Endodermal cell (in vitro differentiated cells): Measurements from ENCODE around the gene MACO1. TPM values are rescaled to one million over a fixed set of nuclear protein-coding genes. Genes with fewer than 3 reads are reported as not detected.
"Not testable (repeated sequence)": the region's sequence is repeated elsewhere in the genome, so short reads cannot be mapped to it uniquely, and the experiment has no call there.

Experiments
- DNase-seq: peaks from one replicate; pipeline ENCODE4 v3.0.0-alpha.2; 2017
- H3K27ac ChIP-seq: 2 replicates; pipeline ENCODE4 v1.5.1; 2013; ENCODE audit warnings: mild to moderate bottlenecking, low read depth, low read length, moderate library complexity
- H3K27me3 ChIP-seq: 2 replicates; pipeline ENCODE4 v1.6.1; 2013; ENCODE audit warnings: mild to moderate bottlenecking, low read length, moderate library complexity; ENCODE audit not compliant: insufficient read depth, control insufficient read depth, poor library complexity, severe bottlenecking
- H3K36me3 ChIP-seq: 2 replicates; pipeline ENCODE4 v1.7.0; 2013; ENCODE audit warnings: mild to moderate bottlenecking, low read length, moderate library complexity; ENCODE audit not compliant: control insufficient read depth, insufficient read depth
- H3K4me1 ChIP-seq: one replicate; pipeline ENCODE4 v1.7.0; 2013; ENCODE audit warnings: low read length; ENCODE audit not compliant: control insufficient read depth, insufficient read depth
- H3K4me3 ChIP-seq: 2 replicates; pipeline ENCODE4 v1.5.1; 2013; ENCODE audit warnings: mild to moderate bottlenecking, low read length, moderate library complexity
- H3K9ac ChIP-seq: 2 replicates; pipeline ENCODE4 v1.6.1; 2013; ENCODE audit warnings: mild to moderate bottlenecking, low read length, moderate library complexity; ENCODE audit not compliant: poor library complexity, severe bottlenecking; ENCODE audit errors: extremely low read depth
- H3K9me3 ChIP-seq: 2 replicates; pipeline ENCODE4 v1.6.1; 2013; ENCODE audit warnings: mild to moderate bottlenecking, low read length, moderate library complexity; ENCODE audit not compliant: control insufficient read depth
- H3K27ac Mint-ChIP-seq: 2 replicates; pipeline ENCODE4 v1.8.0; 2020; ENCODE audit warnings: mixed read lengths
- H3K27me3 Mint-ChIP-seq: 2 replicates; pipeline ENCODE4 v1.8.0; 2021; ENCODE audit warnings: mild to moderate bottlenecking, mixed read lengths; ENCODE audit not compliant: insufficient read depth
- H3K36me3 Mint-ChIP-seq: 2 replicates; pipeline ENCODE4 v1.8.0; 2020; ENCODE audit warnings: low read depth, mixed read lengths
- H3K4me1 Mint-ChIP-seq: 2 replicates; pipeline ENCODE4 v1.8.0; 2020; ENCODE audit warnings: mixed read lengths
- H3K4me3 Mint-ChIP-seq: 2 replicates; pipeline ENCODE4 v1.8.0; 2020; ENCODE audit warnings: mild to moderate bottlenecking, moderate library complexity, mixed read lengths
- H3K9me3 Mint-ChIP-seq: 2 replicates; pipeline ENCODE4 v1.8.0; 2020; ENCODE audit warnings: mild to moderate bottlenecking, mixed read lengths
- WGBS, 2 experiments: methylation state at CpG; one replicate each; pipeline versions ENCODE4 v1.1.5 to v1.1.7; 2013; ENCODE audit warnings: missing lambda C conversion rate in 2 of 2, mixed read lengths in 1 of 2; ENCODE audit not compliant: insufficient coverage in 1 of 2, insufficient read length in 1 of 2; 5-methylcytosine and 5-hydroxymethylcytosine counted together
- total RNA-seq, 2 donors: library from RNA; stranded (reverse); fragmentation: NEBNext Ultra II Directional in 1 of 2; extraction: Animal tissue kit (Norgen Biotek cat#: 25700) in 1 of 2; gene quantifications; 2 replicates in 1 of 2; 3 replicates in 1 of 2; pipeline ENCODE4 v1.2.1, GENCODE V29; 2021
- TF ChIP-seq, protein P1 (sequence below): fragments of 200-600 bp; sonication (generic); conservative IDR thresholded peaks from 2 replicates; pipeline ENCODE4 v1.5.0; 2021; ENCODE audit warnings: antibody characterized with exemption, mild to moderate bottlenecking

Gene MACO1
- total RNA-seq, 2 donors from 2014 or later: 13.1 to 14.1 TPM

DNA sequence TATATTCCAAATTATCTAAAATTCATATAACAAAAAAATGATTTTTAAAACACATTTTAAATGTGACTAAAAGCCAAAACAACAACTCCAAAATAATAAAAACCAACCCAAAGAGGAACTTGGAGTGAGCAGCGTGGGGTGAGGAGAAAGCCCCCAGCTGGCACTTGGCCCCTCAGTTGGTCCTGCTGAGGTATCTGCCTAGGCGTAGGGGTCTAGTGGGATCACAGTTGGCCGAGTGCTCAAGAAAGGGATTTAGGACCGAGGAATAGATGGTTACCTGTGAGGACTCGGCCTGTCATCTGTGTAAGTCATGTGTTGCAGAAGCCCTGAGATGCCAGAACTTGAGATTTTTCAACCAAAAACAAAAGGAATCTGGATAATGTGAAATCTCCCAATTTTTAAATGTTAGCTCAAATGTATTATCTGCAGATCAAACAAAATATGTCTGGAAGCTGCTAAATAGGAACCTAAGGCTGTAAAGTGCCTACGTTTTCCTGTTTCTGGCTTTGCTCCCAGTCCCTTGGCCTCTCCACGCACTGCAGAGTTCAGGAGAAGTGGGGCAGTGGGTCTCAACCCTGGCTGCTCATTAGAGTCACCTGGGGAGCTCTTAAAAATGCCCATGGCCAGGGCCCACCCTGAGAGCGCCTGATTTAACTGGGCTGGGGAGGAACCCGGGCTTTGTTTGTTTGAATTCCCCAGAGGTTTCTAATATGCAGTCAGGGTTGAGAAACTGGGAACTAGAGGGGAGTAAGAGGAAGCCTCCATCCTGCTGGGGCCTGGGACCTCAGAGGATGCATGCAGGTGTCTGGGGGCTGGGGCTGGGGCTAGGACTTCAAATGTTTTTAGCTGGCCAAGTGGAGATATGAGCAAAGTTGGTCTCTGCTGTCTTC, 74.3 kb downstream of the MACO1 start:
- H3K9ac ChIP-seq: no peak overlapping the region
- 87 to 95% methylated on average over 8 to 9 of the region's 9 CpGs for WGBS, 2 experiments
- no peaks in the 10 kb centered on the region for H3K9me3 ChIP-seq
- peaks cover 11% of the 10 kb centered on the region for H3K36me3 ChIP-seq
- Mint-ChIP-seq H3K4me3 (no peak overlapping the region), H3K27ac (no peak overlapping the region), H3K9me3 (no peaks in the 10 kb centered on the region), H3K27me3 (no peaks in the 10 kb centered on the region), H3K36me3 (peaks cover 5% of the 10 kb centered on the region), H3K4me1 (peaks cover 20% of the 10 kb centered on the region)
- H3K27ac ChIP-seq: no peak overlapping the region
- H3K4me3 ChIP-seq: no peak overlapping the region
- TF ChIP-seq, protein P1, sequence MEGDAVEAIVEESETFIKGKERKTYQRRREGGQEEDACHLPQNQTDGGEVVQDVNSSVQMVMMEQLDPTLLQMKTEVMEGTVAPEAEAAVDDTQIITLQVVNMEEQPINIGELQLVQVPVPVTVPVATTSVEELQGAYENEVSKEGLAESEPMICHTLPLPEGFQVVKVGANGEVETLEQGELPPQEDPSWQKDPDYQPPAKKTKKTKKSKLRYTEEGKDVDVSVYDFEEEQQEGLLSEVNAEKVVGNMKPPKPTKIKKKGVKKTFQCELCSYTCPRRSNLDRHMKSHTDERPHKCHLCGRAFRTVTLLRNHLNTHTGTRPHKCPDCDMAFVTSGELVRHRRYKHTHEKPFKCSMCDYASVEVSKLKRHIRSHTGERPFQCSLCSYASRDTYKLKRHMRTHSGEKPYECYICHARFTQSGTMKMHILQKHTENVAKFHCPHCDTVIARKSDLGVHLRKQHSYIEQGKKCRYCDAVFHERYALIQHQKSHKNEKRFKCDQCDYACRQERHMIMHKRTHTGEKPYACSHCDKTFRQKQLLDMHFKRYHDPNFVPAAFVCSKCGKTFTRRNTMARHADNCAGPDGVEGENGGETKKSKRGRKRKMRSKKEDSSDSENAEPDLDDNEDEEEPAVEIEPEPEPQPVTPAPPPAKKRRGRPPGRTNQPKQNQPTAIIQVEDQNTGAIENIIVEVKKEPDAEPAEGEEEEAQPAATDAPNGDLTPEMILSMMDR: no peak
- H3K27me3 ChIP-seq: no peaks in the 10 kb centered on the region
- no peaks in the 10 kb centered on the region for H3K4me1 ChIP-seq
- DNase-seq: peak; percentile 52

DNA sequence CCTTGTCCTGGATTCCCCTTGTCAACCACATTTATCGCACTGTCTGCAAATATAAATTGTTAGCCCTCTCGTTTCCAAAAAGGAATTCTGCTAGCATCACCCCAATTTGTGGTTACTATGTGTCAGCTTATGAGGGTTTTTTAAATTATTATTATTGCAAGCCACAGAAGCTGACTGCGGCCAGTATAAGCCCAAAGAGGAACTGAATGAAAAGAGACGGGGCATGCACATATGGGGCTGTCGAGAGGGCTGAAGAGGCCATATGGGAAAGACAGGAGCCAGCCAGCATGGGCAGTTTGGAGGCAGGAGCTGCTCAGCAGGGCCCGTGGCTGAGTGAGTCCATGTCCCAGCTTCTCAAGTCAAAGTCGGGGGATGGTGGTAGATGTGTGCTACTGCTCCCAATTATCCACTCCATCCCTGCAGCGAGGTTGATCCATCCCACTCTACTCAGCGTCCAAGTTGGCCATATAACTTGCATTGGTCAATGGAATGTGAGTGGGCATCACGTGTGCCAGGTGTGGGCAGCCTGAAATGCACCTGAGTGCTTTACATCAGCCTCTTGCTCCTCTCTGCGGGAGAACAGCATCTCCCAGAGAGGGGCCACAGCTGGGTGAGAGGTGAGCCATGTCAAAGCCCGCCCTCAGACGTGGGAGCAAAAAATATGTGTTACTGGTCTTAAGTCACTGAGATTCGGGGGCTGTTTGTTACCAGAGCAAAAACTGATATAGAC, 75.1 kb downstream of the MACO1 start:
- no peak for DNase-seq
- H3K4me1 ChIP-seq: no peaks in the 10 kb centered on the region
- WGBS, 2 experiments: 92 to 93% methylated on average over 10 to 14 of the region's 14 CpGs
- TF ChIP-seq, protein P1: no peak
- H3K9me3 ChIP-seq: no peaks in the 10 kb centered on the region
- Mint-ChIP-seq H3K27ac (peak overlapping the region; percentile 98), H3K27me3 (no peaks in the 10 kb centered on the region), H3K4me1 (peaks cover 20% of the 10 kb centered on the region), H3K36me3 (peaks cover 5% of the 10 kb centered on the region), H3K9me3 (no peaks in the 10 kb centered on the region), H3K4me3 (peak overlapping the region; percentile 67)
- H3K27me3 ChIP-seq: no peaks in the 10 kb centered on the region
- peaks cover 11% of the 10 kb centered on the region for H3K36me3 ChIP-seq
- H3K27ac ChIP-seq: no peak overlapping the region
- peak overlapping the region; percentile 28 for H3K4me3 ChIP-seq
- H3K9ac ChIP-seq: no peak overlapping the region

DNA sequence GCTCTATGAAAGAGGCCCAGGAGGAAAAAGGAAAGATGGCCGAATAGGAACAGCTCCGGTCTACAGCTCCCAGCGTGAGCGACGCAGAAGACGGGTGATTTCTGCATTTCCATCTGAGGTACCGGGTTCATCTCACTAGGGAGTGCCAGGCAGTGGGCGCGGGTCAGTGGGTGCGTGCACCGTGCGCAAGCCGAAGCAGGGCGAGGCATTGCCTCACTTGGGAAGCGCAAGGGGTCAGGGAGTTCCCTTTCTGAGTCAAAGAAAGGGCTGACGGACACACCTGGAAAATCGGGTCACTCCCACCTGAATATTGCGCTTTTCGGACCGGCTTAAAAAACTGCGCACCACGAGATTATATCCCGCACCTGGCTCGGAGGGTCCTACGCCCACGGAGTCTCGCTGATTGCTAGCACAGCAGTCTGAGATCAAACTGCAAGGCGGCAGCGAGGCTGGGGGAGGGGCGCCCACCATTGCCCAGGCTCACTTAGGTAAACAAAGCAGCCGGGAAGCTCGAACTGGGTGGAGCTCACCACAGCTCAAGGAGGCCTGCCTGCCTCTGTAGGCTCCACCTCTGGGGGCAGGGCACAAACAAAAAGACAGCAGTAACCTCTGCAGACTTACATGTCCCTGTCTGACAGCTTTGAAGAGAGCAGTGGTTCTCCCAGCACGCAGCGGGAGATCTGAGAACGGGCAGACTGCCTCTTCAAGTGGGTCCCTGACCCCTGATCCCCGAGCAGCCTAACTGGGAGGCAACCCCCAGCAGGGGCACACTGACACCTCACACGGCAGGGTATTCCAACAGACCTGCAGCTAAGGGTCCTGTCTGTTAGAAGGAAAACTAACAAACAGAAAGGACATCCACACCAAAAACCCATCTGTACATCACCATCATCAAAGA, 76.1 kb downstream of the MACO1 start:
- H3K4me1 Mint-ChIP-seq: peaks cover 20% of the 10 kb centered on the region
- H3K4me3 Mint-ChIP-seq: peak overlapping the region; percentile 67
- 34 to 54% methylated on average over 8 to 29 of the region's 37 CpGs for WGBS, 2 experiments

More for the DNA sequence above, 76.1 kb downstream of the MACO1 start:
- not testable (repeated sequence) for H3K27me3 ChIP-seq, H3K4me1 ChIP-seq, H3K27ac ChIP-seq, H3K9me3 ChIP-seq, H3K9me3 Mint-ChIP-seq, H3K27me3 Mint-ChIP-seq, H3K36me3 Mint-ChIP-seq, H3K36me3 ChIP-seq, H3K9ac ChIP-seq, DNase-seq
- H3K4me3 ChIP-seq: peak overlapping the region; percentile 28
- peak overlapping the region; percentile 98 for H3K27ac Mint-ChIP-seq
